HG03565 (cell line): ENCODE measurements around the gene SYT15.

Experiments
- ATAC-seq: cut with Tn5 transposase; IDR thresholded peaks from one replicate; pipeline ENCODE4 v1.9.1; 2021; ENCODE audit warnings: mild to moderate bottlenecking, moderate library complexity; ENCODE audit not compliant: unreplicated experiment

The SYT15 gene

GRCh38 chr10:46544989-46545791 lies 33.7 kb upstream of the SYT15 start:
- no peak for ATAC-seq

- no peak for ATAC-seq
Observed at GRCh38 chr10:46545861-46546590, 32.9 kb upstream of the SYT15 start.

GRCh38 chr10:46546591-46547540 lies 32.1 kb upstream of the SYT15 start:
- no peak for ATAC-seq

GRCh38 chr10:46547541-46548497 lies 31.1 kb upstream of the SYT15 start:
- ATAC-seq, result no peak

- no peak for ATAC-seq
Observed at GRCh38 chr10:46548498-46549090, 30.3 kb upstream of the SYT15 start.

GRCh38 chr10:46549171-46550075 lies 29.5 kb upstream of the SYT15 start:
- no peak for ATAC-seq

GRCh38 chr10:46550076-46550790 lies 28.7 kb upstream of the SYT15 start:
- ATAC-seq, result no peak

GRCh38 chr10:46550795-46551700 lies 27.9 kb upstream of the SYT15 start:
- no peak for ATAC-seq

GRCh38 chr10:46551701-46552525 lies 27.0 kb upstream of the SYT15 start:
- ATAC-seq, result no peak

- ATAC-seq, result no peak
Observed at GRCh38 chr10:46552526-46553237, 26.2 kb upstream of the SYT15 start.

- no peak for ATAC-seq
Observed at GRCh38 chr10:46553238-46554049, 25.5 kb upstream of the SYT15 start.

- ATAC-seq, result no peak
Observed at GRCh38 chr10:46554166-46554781, 24.7 kb upstream of the SYT15 start.

GRCh38 chr10:46555366-46555712 lies 23.6 kb upstream of the SYT15 start:
- no peak for ATAC-seq
